ENCODE measurements around the gene TPST2.
A peak's percentile ranks its signal among the peaks of the same experiment; 100 is the strongest.
"Not testable (repeated sequence)": the region's sequence is repeated elsewhere in the genome, so short reads cannot be mapped to it uniquely, and the experiment has no call there.

TPST2 gene

DNA sequence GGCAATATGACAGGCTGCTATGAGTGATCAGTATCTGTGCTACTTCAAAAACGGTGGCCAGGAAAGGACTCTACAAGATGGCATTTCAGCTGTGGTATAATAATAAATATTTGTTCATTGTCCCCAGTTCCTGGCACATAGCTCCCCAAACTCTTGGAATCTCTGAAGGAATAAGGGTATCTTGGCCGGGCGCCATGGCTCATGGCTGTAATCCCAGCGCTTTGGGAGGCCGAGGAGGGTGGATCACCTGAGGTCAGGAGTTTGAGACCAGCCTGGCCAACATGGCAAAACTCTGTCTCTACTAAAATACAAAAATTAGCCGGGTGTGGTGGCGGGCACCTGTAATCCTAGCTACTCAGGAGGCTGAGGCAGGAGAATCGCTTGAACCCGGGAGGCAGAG, 61.4 kb downstream of the TPST2 start:
- not testable (repeated sequence) for DNase-seq (ENCODE audit: low read depth)

- DNase-seq (ENCODE audit: low read depth) = no peak
Observed at GRCh38 chr22:26527574-26528465, 62.1 kb downstream of the TPST2 start.

DNA sequence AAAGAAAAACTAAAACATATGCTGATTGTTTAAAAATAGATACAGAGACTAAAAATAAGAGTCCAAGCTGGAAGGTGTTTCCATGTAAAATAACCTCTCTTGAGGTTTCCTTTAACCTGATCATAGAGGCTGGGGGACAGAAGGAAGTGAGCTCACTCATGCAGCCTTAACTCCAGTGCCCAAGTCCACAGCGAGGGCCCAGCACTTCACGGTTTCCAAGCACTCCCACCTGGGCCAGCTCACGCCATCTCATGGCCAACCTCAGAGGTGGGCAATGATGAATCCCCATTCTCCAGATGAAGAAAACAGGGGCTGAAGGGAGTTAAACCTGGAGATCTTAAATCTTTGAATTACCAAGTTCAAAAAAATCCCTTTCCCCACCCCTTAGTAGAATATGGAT, 62.8 kb downstream of the TPST2 start:
- DNase-seq (ENCODE audit: low read depth) = no peak

- no peak for DNase-seq (ENCODE audit: low read depth)
Observed at GRCh38 chr22:26525946-26526564, 63.9 kb downstream of the TPST2 start.

DNA sequence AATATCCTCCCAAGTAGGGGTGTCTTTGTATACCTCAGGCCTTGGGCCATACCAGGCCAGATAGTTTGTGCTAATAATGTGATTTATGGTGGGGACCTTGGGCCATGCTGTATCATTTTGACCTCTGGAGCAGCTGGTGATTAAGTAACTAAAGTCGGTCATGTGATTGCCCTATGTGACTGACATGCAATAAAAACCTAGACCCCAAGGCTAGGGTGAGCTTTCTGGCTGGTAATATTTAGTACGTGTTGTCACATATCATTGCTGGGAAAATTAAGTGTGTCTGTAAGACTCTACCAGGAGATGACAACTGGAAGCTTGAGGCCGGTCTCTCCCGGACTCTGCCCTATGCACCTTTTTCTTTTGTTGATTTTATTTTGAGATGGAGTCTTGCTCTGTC, 65.1 kb downstream of the TPST2 start:
- DNase-seq (ENCODE audit: low read depth) = no peak

DNA sequence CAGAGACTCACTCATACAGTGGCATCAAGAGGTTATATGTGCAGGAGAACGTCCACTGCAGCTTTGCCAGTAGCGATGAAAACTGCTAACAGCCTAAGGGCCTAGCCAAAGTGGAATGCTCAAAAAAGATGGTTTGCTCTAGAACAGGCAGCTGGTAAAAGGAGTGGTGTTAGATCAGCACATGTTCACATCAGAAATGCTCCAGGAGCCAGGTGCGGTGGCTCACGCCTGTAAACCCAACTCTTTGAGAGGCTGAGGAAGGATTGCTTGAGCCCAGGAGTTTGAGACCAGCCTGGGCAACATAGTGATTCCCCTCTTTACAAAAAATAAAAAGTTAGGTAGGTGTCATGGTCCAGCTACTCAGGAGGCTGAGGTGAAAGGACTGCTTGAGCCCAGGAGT, 67.3 kb downstream of the TPST2 start:
- no peak for DNase-seq (ENCODE audit: low read depth)

DNA sequence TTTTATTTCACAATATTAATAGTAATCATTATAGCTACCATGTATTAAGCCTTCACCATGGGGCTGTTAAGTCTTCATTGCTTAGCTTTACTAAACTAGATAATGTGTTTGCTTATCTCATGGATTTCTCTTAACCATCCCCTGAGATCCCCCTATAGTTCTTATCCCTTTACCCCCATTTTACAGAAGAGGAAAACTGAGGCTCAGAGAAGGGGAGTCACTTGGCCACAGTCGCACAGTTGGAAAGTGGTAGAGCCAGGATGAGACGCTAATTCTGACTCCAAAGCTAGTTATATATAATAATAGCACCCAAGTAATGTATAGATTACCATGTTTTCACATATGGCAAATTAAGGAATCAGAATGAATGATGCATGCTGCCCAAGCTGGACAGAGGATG, 67.9 kb downstream of the TPST2 start:
- no peak for DNase-seq (ENCODE audit: low read depth)

- no peak for DNase-seq (ENCODE audit: low read depth)
Observed at GRCh38 chr22:26517429-26517828, 72.5 kb downstream of the TPST2 start.

DNA sequence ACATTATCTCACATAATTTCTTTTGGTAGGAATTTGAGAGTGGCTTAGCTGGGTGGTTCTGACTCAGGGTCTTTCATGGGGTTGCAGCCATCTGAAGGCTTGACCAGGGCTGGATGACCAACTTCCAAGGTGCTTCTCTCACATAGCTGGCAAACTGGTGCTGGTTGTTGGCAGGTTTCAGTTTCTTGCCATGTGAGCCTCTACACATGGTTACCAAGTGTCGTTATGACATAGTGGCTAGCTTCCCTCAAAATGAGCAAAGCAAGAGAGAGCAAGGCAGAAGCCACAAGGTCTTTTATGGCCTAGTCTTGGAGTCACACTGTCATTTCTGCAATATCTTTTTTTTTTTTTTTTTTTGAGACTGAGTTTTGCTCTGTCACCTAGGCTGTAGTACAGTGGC, 73.4 kb downstream of the TPST2 start:
- no peak for DNase-seq (ENCODE audit: low read depth)

GRCh38 chr22:26515931-26516330, 74.0 kb downstream of the TPST2 start:
- DNase-seq (ENCODE audit: low read depth) = no peak

DNA sequence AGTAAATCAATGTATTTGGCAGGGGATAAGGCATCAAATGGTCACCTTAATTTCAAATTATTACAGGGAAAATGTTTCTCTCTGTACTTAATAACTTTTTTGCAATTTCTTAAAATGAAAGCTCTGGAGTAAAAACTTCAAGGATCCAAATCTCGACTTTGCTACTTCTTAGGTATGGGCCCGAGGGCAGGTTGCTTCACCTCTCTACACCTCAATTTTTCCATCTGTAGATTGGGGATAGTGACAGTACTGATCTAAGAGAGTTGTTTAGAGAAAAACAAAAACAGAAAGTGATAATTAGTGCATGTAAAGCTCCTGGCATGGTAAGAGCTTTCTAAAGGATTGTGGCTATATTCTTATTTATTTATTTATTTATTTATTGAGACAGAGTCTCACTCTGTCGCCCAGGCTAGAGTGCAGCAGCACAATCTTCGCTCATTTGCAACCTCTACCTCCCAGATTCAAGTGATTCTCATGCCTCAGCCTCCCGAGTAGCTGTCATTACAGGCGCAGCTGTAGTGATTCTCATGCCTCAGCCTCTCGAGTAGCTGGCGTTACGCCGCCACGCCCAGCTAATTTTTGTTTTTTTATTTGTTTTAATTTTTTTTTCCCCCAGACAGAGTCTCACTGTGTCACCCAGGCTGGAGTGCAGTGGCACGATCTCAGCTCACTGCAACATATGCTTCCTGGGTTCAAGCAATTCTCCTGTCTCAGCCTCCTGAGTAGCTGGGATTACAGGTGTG, 75.3 kb downstream of the TPST2 start:
- DNase-seq (ENCODE audit: low read depth) = no peak

GRCh38 chr22:26513838-26514237, 76.1 kb downstream of the TPST2 start:
- no peak for DNase-seq (ENCODE audit: low read depth)

DNA sequence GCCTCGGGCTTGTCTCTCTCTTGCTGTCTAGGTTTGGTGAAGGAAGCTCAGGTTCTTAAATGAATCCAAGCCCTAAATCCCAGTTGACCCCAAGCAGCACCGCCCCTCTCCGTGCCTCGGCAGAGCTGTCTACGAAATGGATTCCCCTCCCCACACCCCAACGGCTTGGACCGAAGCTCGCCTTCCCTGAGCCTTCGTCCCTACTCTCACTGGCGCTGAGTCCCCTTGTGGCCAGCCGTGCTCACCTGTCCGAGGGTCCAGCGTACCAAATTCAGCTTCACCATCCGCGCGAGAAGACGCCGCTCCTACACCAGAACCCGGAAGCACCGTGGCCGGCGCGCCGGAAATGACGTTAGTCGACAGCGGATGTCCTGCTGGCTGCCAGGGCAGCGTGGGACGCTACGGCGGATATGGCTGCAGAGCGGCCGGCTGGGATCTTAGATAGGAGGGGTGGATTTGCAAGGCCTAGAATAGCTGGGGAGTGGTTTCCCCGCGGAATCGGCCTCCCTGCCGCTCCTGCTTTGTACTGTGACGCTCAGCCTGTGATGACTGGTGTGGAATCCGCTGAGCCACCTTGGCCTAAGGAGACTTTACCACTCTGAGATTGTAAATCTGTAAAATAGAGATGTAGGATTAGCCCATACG, 77.7 kb downstream of the TPST2 start, which contains the start of gene TFIP11:
TFIP11 (minus strand) TSS at position 325 of the 645 bp plus-strand sequence. CDS start 2,201 bp downstream, outside the sequence.
- peak; percentile 59 for DNase-seq (ENCODE audit: low read depth)

DNA sequence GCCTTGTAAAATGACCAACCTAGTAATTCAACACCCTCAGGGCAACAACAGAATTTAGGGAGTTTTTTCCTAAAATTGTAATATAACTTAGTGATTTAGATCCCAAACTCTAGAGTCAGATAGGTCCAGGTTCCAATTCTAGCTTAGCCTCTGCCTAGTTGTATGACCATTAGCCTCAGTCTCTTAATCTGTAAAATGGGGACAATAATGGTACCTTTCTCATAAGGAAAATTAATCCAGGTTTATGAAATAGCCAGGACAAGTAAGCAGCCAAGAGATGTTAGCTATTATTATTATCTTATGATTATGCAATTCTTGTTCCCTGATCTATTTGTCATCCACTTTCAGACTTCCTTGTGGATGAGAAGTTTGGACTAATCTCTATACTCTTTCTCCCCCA, 81.8 kb downstream of the TPST2 start:
- no peak for DNase-seq (ENCODE audit: low read depth)

- DNase-seq (ENCODE audit: low read depth) = no peak
Observed at GRCh38 chr22:26503758-26504157, 86.2 kb downstream of the TPST2 start.

GRCh38 chr22:26502688-26503561, 87.0 kb downstream of the TPST2 start:
- DNase-seq (ENCODE audit: low read depth) = no peak

- DNase-seq (ENCODE audit: low read depth) = no peak
Observed at GRCh38 chr22:26501996-26502395, 87.9 kb downstream of the TPST2 start.

DNA sequence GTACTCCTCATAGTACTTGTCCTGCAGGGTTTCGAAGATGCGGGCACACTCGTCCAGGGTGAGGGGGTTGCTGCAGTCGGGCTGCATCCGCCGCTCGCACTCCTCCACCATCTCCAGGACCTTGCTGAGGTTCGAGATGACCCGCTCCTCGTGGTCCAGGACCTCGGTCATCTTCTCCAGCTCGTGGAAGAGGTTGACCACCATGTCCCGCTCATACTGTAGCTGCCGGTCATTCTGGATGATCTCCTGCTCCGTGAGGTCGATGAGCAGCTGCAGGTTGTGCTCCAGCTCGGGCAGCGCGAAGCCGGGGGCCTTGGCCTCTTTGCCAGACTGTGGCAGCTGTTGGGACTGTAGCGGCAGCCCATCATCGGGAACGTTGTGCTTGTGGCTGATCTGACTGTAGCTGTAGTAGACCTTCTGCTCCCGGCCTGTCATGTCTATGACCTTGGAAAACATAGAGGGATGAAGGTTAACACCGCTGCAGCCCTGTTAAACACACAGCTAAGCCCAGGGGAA, 90.7 kb downstream of the TPST2 start:
- no peak for DNase-seq (ENCODE audit: low read depth)

DNA sequence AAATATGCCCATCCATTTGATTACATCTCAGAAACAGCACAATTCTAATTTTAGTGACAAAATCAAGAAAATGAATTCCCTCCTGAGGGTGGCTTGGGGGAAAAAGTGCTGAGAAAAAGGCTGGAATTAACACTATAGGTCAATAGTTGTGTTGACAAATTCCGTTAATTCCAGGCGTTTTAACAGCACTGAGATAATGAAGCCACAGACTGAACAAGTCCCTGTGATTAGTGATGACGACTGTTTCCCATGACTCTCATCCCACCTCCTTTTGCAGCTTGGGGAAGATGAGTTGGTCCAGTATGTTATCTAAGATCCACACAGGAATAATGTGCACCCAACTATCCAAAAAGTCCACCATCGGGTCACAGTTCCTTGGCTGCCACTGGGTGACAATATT, 93.5 kb downstream of the TPST2 start:
- no peak for DNase-seq (ENCODE audit: low read depth)

DNA sequence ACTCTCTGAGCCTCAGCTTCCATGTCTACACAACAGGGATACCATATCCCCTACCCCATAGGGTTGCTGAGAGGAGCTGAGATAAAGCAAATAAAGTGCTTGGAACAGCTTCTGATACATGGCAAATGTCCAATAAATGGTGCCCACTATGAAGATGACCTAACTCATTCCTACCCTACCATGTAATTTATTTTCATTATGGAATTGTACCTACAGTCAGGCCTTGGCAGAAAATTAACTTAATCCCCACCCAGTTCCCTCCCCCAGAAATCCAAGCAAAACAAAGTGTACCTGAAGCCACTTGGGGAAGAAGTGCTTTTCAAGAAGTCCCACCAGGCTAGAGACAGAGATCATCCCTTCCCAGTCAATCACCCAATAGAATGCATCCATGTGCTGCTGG, 95.4 kb downstream of the TPST2 start:
- no peak for DNase-seq (ENCODE audit: low read depth)

DNA sequence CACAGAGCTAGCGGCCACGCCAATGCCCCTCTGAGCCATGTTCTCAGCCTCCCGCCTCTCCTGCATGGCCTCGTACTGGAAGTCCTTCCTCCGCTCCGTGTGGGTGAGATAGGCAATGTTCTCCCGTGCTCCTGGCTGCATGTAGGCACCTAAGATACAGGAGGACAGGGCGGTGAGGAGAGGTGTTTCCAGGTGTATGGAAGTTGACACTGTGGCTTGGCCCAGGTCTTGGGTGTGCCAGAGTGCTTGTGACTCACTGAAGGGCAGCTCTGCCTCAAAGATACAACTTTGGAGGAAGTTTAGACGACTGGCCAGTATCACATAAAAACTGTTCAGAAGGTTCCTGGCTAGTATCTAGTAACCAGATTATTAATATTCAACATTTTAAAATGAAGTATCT, 97.7 kb downstream of the TPST2 start:
- no peak for DNase-seq (ENCODE audit: low read depth)
